ENCODE measurements around the gene AGER.

AGER gene

GRCh38 chr6:32152769-32153563 is 31.1 kb downstream of the AGER start:
- peak in 1 of 2 donors; percentile 46 for DNase-seq

GRCh38 chr6:32151863-32152768 is 31.9 kb downstream of the AGER start, which contains the start of gene PRRT1:
TSS of gene PRRT1 (minus strand) at chr6:32151939. CDS start at chr6:32151827, 112 bp downstream.
- peaks cover 4 to 27% (median 11%) of the 10 kb centered on the region in 3 donors for H3K36me3 ChIP-seq
- peaks cover 0 to 49% (median 39%) of the 10 kb centered on the region in 4 donors for H3K4me1 ChIP-seq
- intact Hi-C loops (cut with DNase I; ENCODE audit: low total_unique reads): loop anchor here (5.0 kb wide), 1 partner anchor 65 kb away; no protein-coding TSS in a partner anchor
- no peak for TF ChIP-seq CTCF (IDR thresholded peaks at IDR 0.05)
- H3K27me3 ChIP-seq: no peaks in the 10 kb centered on the region
- no peak for DNase-seq
- H3K27ac ChIP-seq: peak within 1 kb of the TSS; percentile 92 to 98
- peak within 1 kb of the TSS; percentile 67 to 81 for H3K4me3 ChIP-seq
- H3K9me3 ChIP-seq: no peaks in the 10 kb centered on the region

More at GRCh38 chr6:32152769-32153563, 31.1 kb downstream of the AGER start:
- intact Hi-C loops (cut with DNase I; ENCODE audit: low total_unique reads): loop anchor here (5.0 kb wide), 1 partner anchor 66 kb away; no protein-coding TSS in a partner anchor
- Histone ChIP-seq H3K4me1 (peaks cover 0 to 49% (median 39%) of the 10 kb centered on the region in 4 donors), H3K27ac (peak overlapping the region; percentile 92 to 98), H3K9me3 (no peaks in the 10 kb centered on the region), H3K4me3 (peak overlapping the region; percentile 67 to 81), H3K36me3 (peaks cover 10 to 36% (median 19%) of the 10 kb centered on the region in 3 donors), H3K27me3 (no peaks in the 10 kb centered on the region)
- TF ChIP-seq CTCF (IDR thresholded peaks at IDR 0.05): no peak

DNA sequence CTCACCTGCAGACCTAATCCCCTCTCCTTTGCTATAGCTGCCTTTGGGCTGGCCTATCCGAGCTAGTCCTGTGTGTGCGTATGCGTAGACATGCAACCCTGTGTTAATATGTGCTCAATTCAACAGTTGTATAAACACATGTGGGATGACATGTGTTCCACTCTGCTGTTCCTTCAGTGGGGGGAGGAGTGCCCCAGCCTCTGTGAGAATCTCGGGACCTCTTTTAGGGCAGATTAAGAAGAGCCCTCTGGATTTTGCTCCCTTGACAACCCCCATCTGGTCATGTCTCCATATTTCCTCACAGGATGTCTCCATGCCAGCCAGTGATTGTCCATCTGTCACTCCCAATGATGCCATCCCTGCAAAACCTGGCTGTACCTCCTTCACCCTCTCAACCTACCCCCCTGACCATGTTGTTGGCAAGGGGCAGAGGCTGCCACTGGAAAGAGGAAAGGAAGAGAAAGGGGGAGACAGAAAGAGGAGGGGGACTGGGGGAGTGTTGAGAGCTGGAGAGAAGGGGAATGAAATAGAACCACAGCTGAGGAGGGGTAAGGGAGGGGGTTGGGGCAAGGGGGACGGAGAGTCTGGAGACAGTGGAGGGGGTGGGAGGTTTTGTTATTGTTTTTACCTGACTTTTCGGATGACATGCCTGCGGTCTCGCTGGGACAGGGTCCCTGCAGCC is 32.7 kb downstream of the AGER start:
- H3K27me3 ChIP-seq: no peaks in the 10 kb centered on the region
- TF ChIP-seq CTCF (IDR thresholded peaks at IDR 0.05): no peak
- H3K4me1 ChIP-seq: peaks cover 0 to 49% (median 39%) of the 10 kb centered on the region in 4 donors
- intact Hi-C loops (cut with DNase I; ENCODE audit: low total_unique reads): loop anchor here (5.0 kb wide), 1 partner anchor 64 kb away; no protein-coding TSS in a partner anchor
- peak overlapping the region; percentile 67 to 81 for H3K4me3 ChIP-seq
- H3K9me3 ChIP-seq: no peaks in the 10 kb centered on the region
- no peak for DNase-seq
- H3K36me3 ChIP-seq: peaks cover 4 to 19% (median 11%) of the 10 kb centered on the region in 3 donors
- peak overlapping the region; percentile 92 to 98 for H3K27ac ChIP-seq

DNA sequence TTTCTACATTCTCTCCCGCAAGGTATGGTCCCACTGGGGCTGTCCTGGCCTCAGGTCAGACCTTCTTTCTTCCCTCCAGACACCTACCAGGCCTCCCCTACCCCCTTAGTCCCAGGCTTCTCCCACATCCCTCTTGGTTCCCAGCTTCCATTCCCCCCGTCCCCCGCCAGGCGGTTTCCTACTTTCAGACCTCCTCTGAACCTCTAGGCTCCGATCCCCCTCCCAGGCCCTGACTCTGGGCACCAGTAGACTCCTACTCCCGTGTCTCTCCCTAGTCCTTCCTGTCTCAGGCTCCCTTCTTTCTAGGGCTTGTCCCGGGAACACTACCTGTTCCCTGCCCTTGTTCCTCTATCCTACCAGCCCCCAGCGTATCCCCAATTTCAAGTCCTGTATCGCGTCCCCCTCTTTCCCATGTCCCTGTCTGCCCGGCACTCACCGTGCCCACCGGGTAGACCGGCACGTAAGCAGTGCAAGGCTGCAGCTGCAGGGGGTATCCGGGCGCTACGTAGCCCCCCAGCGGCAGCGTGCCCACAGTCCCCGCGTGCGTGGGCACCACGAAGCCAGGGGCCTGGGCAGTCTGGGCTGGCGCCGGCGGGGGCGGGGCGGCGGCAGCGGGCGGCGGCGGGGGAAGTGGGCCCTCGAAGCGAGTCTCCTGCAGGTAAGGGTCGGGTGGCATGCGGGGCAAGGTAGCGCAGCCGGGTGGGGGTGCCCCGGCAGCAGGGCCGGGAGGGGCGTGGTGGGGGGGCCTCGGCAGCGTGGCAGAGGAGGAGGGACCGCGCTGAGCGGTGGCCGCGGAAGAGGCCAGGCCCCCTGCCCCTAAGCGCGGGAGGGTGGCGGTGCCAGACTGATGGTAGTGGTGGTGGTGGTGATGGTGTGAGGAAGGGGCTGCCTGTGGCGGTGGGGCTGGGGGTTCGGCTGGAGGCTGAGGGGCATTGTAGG is 33.9 kb downstream of the AGER start:
- intact Hi-C loops (cut with DNase I; ENCODE audit: low total_unique reads): loop anchor here (5.0 kb wide), 1 partner anchor 63 kb away; no protein-coding TSS in a partner anchor

More for the DNA sequence above, 33.9 kb downstream of the AGER start:
- peaks cover 0 to 39% (median 33%) of the 10 kb centered on the region in 4 donors for H3K4me1 ChIP-seq
- no peak for TF ChIP-seq CTCF (IDR thresholded peaks at IDR 0.05)
- H3K4me3 ChIP-seq: peak overlapping the region; percentile 67 to 81
- no peaks in the 10 kb centered on the region for H3K9me3 ChIP-seq
- no peaks in the 10 kb centered on the region for H3K27me3 ChIP-seq
- H3K36me3 ChIP-seq: peaks cover 4 to 11% (median 11%) of the 10 kb centered on the region in 3 donors
- H3K27ac ChIP-seq: peak overlapping the region; percentile 5 to 98
- DNase-seq: no peak
